Measurements from ENCODE around the gene STON1.
"Not testable (repeated sequence)": the region's sequence is repeated elsewhere in the genome, so short reads cannot be mapped to it uniquely, and the experiment has no call there.

GRCh38 chr2:48596751-48597150 is 66.8 kb downstream of the STON1 start:
- not testable (repeated sequence) for TF ChIP-seq CTCF, POLR2A (IDR thresholded peaks at IDR 0.05)

All from right lobe of liver (tissue), 4 donors.